Body of pancreas (tissue), 4 donors: ENCODE measurements around the gene WNT3A. TPM values are rescaled to one million over a fixed set of nuclear protein-coding genes. Genes with fewer than 3 reads are reported as not detected.
"Not testable (repeated sequence)": the region's sequence is repeated elsewhere in the genome, so short reads cannot be mapped to it uniquely, and the experiment has no call there.

ENCODE experiments used
- ATAC-seq: fragments of 150-250 bp; one replicate; pipeline ENCODE4 v1.9.1; 2016
- DNase-seq, 4 donors: peaks; one replicate each; pipeline ENCODE4 v3.0.0-alpha.2; 2019
- H3K27ac ChIP-seq, 4 donors: fragments of 200-600 bp; sonication (generic); 1 replicate in 3 of 4; 2 replicates in 1 of 4; pipeline versions ENCODE4 v1.5.1 to v1.6.1; 2016 to 2019; ENCODE audit warnings: mild to moderate bottlenecking in 1 of 4, mixed read lengths in 1 of 4, moderate library complexity in 1 of 4
- H3K27me3 ChIP-seq, 2 donors: fragments of 200-600 bp; sonication (generic); one replicate each; pipeline ENCODE4 v1.6.0; 2016; ENCODE audit warnings: mild to moderate bottlenecking in 1 of 2
- H3K36me3 ChIP-seq, 2 donors: fragments of 200-600 bp; sonication (generic); replicated peaks in 1 of 2; 2 replicates each; pipeline ENCODE4 v1.5.1; 2016; ENCODE audit warnings: low read depth in 2 of 2; ENCODE audit not compliant: insufficient read depth in 1 of 2
- H3K4me1 ChIP-seq: fragments of 200-600 bp; sonication (generic); one replicate; pipeline ENCODE4 v1.6.0; 2016
- H3K4me3 ChIP-seq, 2 donors: fragments of 200-600 bp; sonication (generic); 1 replicate in 1 of 2; 2 replicates in 1 of 2; pipeline ENCODE4 v1.5.1; 2016 to 2019
- H3K9me3 ChIP-seq, 3 donors: fragments of 200-600 bp; sonication (generic); 1 replicate in 2 of 3; 2 replicates in 1 of 3; pipeline ENCODE4 v1.5.1; 2016
- CTCF ChIP-seq, 7 experiments: fragments of 450-650 bp in 4 of 7; fragments of 200-600 bp in 3 of 7; sonication (generic) in 3 of 7; IDR thresholded peaks; one replicate each; pipeline ENCODE4 v1.5.1; 2016 to 2019; ENCODE audit warnings: antibody characterized with exemption in 7 of 7
- POLR2A ChIP-seq, 3 donors: fragments of 450-650 bp; IDR thresholded peaks; one replicate each; pipeline ENCODE4 v1.6.1; 2016; ENCODE audit warnings: antibody characterized with exemption in 3 of 3, mild to moderate bottlenecking in 2 of 3
- WGBS, 2 donors: methylation state at CpG; one replicate each; pipeline ENCODE4 v1.1.5; 2017; 5-methylcytosine and 5-hydroxymethylcytosine counted together
- intact Hi-C: fragments of 100-400 bp; cut with DNase I; formaldehyde crosslinking; loops from one replicate; pipeline ENCODE4 v1.15.1; 2023
- total RNA-seq, 2 donors: library from RNA; depleted of rRNA; stranded (reverse); fragments of >200 nt; gene quantifications; one replicate each; pipeline ENCODE4 v1.1.0, GENCODE V29; 2016

WNT3A gene
- not detected for total RNA-seq

- TF ChIP-seq CTCF (IDR thresholded peaks at IDR 0.05) (no peak), POLR2A (IDR thresholded peaks at IDR 0.05) (no peak)
- ATAC-seq: no peak
- Histone ChIP-seq H3K4me3 (no peak within 1 kb of the TSS), H3K4me1 (peaks cover 15% of the 10 kb centered on the region), H3K36me3 (no peaks in the 10 kb centered on the region), H3K27ac (no peak within 1 kb of the TSS), H3K9me3 (no peaks in the 10 kb centered on the region), H3K27me3 (peaks cover 0 to 19% of the 10 kb centered on the region in 2 donors)
- no peak for DNase-seq
- intact Hi-C loops: no loop called here
- WGBS, 2 donors: no CpG with 5 or more reads among the region's 48 CpGs
Observed at GRCh38 chr1:228006786-228007048, at the start of gene WNT3A. TSS of gene WNT3A (plus strand) at chr1:228006998. CDS start at chr1:228007129, 131 bp downstream.

- Histone ChIP-seq H3K9me3 (no peaks in the 10 kb centered on the region), H3K27ac (no peak overlapping the region), H3K4me1 (no peaks in the 10 kb centered on the region), H3K36me3 (no peaks in the 10 kb centered on the region), H3K27me3 (no peaks in the 10 kb centered on the region), H3K4me3 (no peak overlapping the region)
- ATAC-seq (no peak), DNase-seq (no peak)
- 43 to 57% methylated on average over 2 of the region's 2 CpGs for WGBS, 2 donors
- intact Hi-C loops: no loop called here
- TF ChIP-seq CTCF (IDR thresholded peaks at IDR 0.05) (no peak), POLR2A (IDR thresholded peaks at IDR 0.05) (no peak)
Observed at GRCh38 chr1:227958617-227959324, 48.0 kb upstream of the WNT3A start.

GRCh38 chr1:227959325-227959860 is 47.4 kb upstream of the WNT3A start:
- Histone ChIP-seq H3K27me3 (no peaks in the 10 kb centered on the region), H3K4me3 (no peak overlapping the region), H3K27ac (no peak overlapping the region), H3K4me1 (no peaks in the 10 kb centered on the region), H3K36me3 (no peaks in the 10 kb centered on the region), H3K9me3 (no peaks in the 10 kb centered on the region)
- intact Hi-C loops: no loop called here
- no peak for TF ChIP-seq POLR2A (IDR thresholded peaks at IDR 0.05)
- no peak for ATAC-seq
- WGBS, 2 donors: 87 to 88% methylated on average over 10 of the region's 10 CpGs
- no peak for DNase-seq

GRCh38 chr1:227961651-227962466 is 44.9 kb upstream of the WNT3A start:
- Histone ChIP-seq H3K27me3 (no peaks in the 10 kb centered on the region), H3K4me3 (no peak overlapping the region), H3K4me1 (no peaks in the 10 kb centered on the region), H3K9me3 (no peaks in the 10 kb centered on the region), H3K27ac (no peak overlapping the region), H3K36me3 (no peaks in the 10 kb centered on the region)
- intact Hi-C loops: no loop called here
- TF ChIP-seq CTCF (IDR thresholded peaks at IDR 0.05): no peak
- TF ChIP-seq POLR2A (IDR thresholded peaks at IDR 0.05): no peak
- WGBS, 2 donors: 45 to 66% methylated on average over 4 of the region's 4 CpGs
- ATAC-seq (no peak), DNase-seq (no peak)

- H3K4me3 ChIP-seq, H3K27me3 ChIP-seq, H3K27ac ChIP-seq, DNase-seq, H3K9me3 ChIP-seq, intact Hi-C loops, H3K36me3 ChIP-seq, ATAC-seq, H3K4me1 ChIP-seq: not testable (repeated sequence)
- 94 to 100% methylated on average over 2 of the region's 2 CpGs for WGBS, 2 donors
Observed at GRCh38 chr1:227966733-227967132, 40.1 kb upstream of the WNT3A start.

GRCh38 chr1:227967815-227968214 is 39.0 kb upstream of the WNT3A start:
- ATAC-seq, H3K9me3 ChIP-seq, H3K27me3 ChIP-seq, H3K4me1 ChIP-seq, intact Hi-C loops, H3K4me3 ChIP-seq, H3K27ac ChIP-seq, DNase-seq, H3K36me3 ChIP-seq: not testable (repeated sequence)
- WGBS, 2 donors: 78 to 80% methylated on average over 4 to 5 of the region's 5 CpGs

- not testable (repeated sequence) for ATAC-seq
Observed at GRCh38 chr1:227970076-227970995, 36.5 kb upstream of the WNT3A start.

GRCh38 chr1:227971216-227971615 is 35.6 kb upstream of the WNT3A start:
- intact Hi-C loops, H3K4me1 ChIP-seq, ATAC-seq, H3K27ac ChIP-seq, H3K4me3 ChIP-seq, DNase-seq, H3K27me3 ChIP-seq, H3K9me3 ChIP-seq, H3K36me3 ChIP-seq: not testable (repeated sequence)
- 93 to 100% methylated on average over 11 of the region's 17 CpGs for WGBS, 2 donors

More at GRCh38 chr1:227970076-227970995, 36.5 kb upstream of the WNT3A start:
- DNase-seq, H3K4me3 ChIP-seq, H3K9me3 ChIP-seq, H3K4me1 ChIP-seq, intact Hi-C loops, H3K27me3 ChIP-seq, H3K36me3 ChIP-seq, H3K27ac ChIP-seq: not testable (repeated sequence)
- WGBS, 2 donors: 84 to 86% methylated on average over 35 to 36 of the region's 36 CpGs
